Activated CD4-positive, alpha-beta T cell treated with anti-CD3 and anti-CD28 coated beads for 1 hour (primary cell): ENCODE data around the gene GDNF.

Experiments used
- DNase-seq: peaks from one replicate; pipeline ENCODE4 v3.0.0-alpha.2; 2020

The GDNF gene

DNA sequence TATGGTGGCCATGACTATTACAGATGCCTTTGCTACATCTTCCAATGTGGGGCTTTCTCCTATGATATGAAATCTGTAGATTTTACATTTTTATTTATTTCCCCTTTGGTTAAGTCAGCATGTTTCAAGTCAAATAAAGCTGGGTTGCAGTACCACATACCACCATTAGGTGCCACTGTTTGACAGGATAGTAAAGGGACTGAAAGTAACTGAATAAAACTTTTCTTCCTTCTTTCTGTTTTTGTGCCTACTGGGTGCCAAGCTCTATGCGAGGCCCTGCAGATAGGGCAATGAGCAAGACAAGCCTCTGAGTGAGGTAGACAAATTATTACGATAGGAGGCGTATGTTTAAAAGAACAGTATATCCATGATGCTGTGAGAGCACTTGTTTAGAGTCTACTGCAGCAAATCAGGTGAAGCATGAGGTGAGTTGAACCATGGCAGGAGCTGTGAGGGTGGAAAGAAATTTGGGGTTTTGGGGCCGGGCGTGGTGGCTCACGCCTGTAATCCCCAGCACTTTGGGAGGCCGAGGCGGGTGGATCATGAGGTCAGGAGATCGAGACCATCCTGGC is 64.8 kb downstream of the GDNF start:
- no peak for DNase-seq

DNA sequence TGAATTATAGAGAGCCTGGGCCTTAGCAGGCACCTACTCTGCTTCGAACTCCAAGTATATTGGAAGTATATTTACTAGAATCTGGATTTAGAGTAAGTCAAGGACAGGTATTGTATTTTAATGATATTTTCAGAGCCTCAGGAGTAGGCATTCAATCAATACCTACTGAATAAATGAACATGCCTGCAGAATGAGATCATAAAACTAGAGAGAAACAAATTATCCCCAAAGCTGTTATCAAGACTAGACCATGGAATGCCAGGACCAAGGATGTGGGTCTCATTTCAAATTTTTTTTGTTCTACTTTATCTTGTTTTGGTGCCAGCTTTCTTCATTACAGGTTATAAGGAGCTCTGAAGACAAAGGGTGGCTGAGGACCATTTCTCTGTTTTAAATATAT is 66.0 kb downstream of the GDNF start:
- DNase-seq: no peak

DNA sequence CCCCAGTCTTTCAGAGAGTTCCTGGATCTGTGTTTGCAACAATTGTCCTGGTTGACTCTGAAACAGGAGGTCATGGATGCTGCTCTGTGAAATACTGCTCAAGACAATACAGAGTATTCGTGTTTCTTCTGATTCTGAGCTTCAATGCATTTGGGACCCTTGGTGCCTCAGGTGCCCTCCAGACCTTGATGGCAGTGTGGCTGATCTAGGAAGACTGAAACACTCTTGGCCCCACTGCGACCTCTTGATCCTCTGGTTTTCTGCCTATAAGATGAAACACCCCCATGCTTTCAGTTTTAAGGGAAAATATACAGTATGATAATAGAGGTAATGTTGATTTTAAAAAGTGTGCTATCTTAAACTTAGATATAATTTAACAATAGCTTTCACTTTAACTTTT is 67.6 kb downstream of the GDNF start:
- no peak for DNase-seq

DNA sequence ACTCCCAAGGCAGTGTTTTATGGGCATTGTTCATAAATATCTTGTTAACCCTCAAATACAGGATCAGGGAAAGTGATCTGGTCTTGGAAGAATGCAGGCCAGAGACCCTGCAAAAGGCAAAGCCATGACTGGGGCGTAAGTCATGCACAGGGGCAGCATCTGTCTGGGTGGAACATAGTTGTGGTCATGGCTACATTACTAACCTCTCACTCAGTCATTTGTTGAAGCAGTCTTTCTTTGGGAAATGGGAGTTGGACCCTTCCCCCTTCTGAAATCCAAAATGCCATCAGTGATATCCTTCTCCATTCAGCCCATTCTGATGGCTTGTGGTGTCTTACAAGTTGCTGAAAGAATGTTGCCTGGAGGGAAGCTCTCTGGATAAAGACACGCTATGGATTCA is 68.1 kb downstream of the GDNF start:
- DNase-seq: no peak

DNA sequence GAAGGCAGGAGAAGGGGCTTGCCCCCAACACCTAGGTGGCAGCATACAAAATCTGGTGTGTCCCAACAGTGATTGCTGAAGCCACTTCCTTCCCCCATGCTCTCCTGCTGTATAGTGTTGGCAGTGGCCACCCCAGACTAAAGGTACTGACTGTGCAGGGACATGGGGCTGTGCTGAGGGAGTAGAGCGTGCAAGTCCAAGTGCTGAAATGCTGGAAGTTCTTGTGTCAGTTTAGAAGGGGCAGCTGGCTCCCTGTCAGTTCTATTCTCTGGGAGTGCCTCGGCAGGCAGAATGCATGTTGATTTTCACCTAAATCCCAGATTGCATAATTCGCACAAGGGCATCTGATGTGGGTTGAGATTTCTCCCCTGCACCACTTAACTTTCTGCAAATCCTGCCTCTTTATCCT is 68.6 kb downstream of the GDNF start:
- no peak for DNase-seq

DNA sequence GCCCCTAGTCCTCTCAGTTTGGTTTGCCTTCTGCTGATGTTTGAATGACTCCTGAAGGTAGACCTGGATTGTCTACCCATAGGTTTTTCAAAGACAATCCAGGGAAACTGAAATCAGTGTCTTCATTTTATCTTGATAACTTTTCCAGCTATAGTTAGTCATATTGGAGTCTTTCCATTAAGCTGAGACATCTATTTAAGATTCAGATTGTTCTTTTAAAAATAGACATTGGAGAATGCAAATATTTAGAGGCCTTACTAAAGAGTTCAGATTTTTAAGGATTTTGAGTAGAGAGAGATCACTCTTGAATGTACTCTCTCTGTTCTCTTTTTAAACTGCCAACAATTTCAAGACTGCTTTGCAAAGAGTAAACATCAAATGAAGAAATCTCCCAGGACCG is 69.1 kb downstream of the GDNF start:
- DNase-seq: no peak

DNA sequence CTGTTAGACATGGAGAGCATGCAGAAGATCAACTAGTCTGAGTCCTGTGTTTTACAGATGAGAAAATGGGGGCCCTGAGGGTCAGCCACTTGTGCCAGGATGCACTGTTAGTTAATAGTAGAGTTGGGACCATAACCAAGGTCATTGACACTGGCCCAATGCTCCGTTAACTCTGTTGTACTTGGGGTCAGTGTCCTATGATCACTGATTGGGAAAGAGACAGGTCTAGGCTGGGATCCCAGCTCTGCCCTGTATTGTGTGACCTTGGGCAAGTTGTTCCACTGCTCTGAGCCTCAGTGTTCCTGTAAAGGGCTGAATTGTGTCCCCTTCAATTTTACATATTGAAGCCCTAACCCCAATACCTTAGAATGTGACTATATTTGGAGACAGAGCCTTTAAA is 70.0 kb downstream of the GDNF start:
- DNase-seq: no peak

DNA sequence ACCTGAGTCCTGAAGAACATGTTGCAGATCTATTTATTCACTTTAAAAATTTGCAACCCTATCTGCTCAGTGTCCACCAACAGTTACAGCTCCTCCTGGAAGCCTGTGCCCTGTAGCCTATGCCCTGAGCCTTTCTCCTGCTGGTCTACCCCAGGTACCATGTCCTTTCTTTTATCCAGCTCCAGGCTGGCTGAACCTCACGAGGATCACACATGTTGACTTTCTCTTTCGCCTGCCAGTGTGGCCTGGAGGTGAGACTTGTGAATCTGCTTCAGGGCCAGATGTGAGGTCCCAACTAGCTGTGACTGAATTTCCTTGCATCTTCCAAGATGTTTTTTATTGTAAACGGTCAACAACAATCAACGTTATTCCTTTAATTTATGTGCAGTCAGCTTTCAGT is 70.7 kb downstream of the GDNF start:
- DNase-seq: no peak

DNA sequence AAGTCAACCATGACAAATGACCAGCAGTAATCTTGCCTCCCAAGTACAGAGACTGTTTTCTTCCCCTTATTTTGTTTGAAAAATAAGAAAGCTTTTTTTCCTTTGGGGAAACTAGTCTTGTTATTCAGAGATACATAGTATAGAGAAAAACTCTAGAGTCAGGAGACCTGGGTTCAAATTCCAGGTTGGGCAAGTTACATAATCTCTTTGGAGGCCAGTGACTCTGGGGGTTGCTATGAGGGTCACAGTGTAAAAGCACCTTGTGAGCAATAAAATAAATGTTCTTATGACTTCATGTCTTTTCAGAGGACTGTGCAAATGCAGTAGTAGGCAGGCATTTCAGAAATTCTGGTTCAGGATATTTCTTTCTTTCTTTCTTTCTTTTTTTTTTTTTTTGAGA is 71.5 kb downstream of the GDNF start:
- no peak for DNase-seq

DNA sequence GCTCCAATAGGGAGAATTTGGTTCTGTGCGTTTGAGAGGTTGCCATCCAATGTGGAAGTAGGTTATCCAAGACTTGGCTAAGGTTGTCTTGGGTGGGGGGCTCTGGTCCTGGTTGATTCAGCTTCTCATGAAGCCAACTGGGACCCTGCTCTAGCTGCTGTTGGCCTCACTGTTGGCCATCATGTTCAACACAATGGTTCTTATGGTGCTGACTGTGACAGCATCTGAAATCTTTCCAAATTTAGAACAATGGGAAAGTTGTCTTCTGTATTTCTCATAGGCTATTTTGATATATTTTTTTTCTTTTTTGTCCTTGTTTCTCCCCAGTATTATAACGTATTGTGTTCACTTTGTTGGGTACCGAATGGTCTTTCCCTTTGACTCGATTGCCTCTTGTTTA is 71.9 kb downstream of the GDNF start:
- no peak for DNase-seq

DNA sequence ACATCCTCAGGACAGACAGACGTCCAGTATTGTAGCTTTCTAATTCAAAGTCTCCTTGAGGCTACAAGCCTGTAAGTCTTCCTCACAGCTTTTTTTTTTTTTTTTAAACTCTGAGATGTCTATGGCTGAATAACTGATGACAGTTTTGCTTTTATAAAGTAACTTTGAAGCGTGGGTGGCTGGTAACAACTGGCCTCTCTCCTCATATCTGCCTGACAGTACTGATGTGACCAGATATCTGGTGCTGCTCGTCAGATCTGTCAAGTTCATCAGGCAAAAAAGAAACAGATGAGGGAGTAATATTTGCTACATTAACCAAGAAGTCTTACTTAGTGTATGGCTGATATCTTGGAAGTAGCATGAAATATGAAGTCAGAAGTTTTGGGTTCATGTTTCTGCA is 72.6 kb downstream of the GDNF start:
- DNase-seq: no peak
